ENCODE measurements around the gene FSIP1. TPM values are rescaled to one million over a fixed set of nuclear protein-coding genes. Genes with fewer than 3 reads are reported as not detected.

The FSIP1 gene
- total RNA-seq, 1 donor from 2014 or later = 1.6 TPM

GRCh38 chr15:39778021-39778420 is 4.6 kb downstream of the FSIP1 start:
- no peak for DNase-seq (ENCODE audit: low spot score, unreplicated experiment)
- Mint-ChIP-seq H3K4me1 (ENCODE audit: low read depth) (peaks cover 13% of the 10 kb centered on the region), H3K9me3 (ENCODE audit: low read depth) (peaks cover 9% of the 10 kb centered on the region), H3K27ac (no peak overlapping the region), H3K4me3 (ENCODE audit: low read depth) (no peak overlapping the region), H3K36me3 (ENCODE audit: insufficient read depth) (peaks cover 1% of the 10 kb centered on the region), H3K27me3 (no peaks in the 10 kb centered on the region)
- no peak for TF ChIP-seq CTCF (IDR thresholded peaks at IDR 0.05; ENCODE audit: unreplicated experiment)

- peaks cover 9% of the 10 kb centered on the region for H3K9me3 Mint-ChIP-seq (ENCODE audit: low read depth)
- H3K4me3 Mint-ChIP-seq (ENCODE audit: low read depth) = no peak overlapping the region
- H3K27me3 Mint-ChIP-seq = no peaks in the 10 kb centered on the region
- no peak overlapping the region for H3K27ac Mint-ChIP-seq
- no peak for DNase-seq (ENCODE audit: low spot score, unreplicated experiment)
- no peak for TF ChIP-seq CTCF (IDR thresholded peaks at IDR 0.05; ENCODE audit: unreplicated experiment)
- peaks cover 1% of the 10 kb centered on the region for H3K36me3 Mint-ChIP-seq (ENCODE audit: insufficient read depth)
- H3K4me1 Mint-ChIP-seq (ENCODE audit: low read depth) = peaks cover 13% of the 10 kb centered on the region
Measured at GRCh38 chr15:39777496-39777895, 5.1 kb downstream of the FSIP1 start.

DNA sequence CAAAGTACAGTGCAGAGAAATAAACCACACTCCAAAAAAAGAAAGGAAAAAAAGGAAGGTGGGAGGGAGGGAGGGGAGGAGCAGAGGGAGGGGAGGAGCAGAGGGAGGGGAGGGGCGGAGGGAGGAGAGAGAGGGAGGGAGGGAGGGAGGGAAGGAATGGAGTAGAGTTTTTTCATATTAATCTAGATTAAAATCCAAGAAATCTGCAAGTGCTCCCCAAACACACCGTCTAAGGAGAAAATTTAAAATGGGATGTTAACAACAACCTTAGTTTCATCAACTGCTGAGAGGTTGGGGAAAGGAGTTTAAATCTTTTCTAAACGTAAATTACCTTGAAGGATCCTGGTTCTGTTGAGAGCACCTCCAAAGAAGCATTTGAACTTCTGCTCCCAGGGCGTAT is 6.6 kb downstream of the FSIP1 start:
- H3K9me3 Mint-ChIP-seq (ENCODE audit: low read depth) = peaks cover 3% of the 10 kb centered on the region
- TF ChIP-seq CTCF (IDR thresholded peaks at IDR 0.05; ENCODE audit: unreplicated experiment) = no peak
- no peak for DNase-seq (ENCODE audit: low spot score, unreplicated experiment)

DNA sequence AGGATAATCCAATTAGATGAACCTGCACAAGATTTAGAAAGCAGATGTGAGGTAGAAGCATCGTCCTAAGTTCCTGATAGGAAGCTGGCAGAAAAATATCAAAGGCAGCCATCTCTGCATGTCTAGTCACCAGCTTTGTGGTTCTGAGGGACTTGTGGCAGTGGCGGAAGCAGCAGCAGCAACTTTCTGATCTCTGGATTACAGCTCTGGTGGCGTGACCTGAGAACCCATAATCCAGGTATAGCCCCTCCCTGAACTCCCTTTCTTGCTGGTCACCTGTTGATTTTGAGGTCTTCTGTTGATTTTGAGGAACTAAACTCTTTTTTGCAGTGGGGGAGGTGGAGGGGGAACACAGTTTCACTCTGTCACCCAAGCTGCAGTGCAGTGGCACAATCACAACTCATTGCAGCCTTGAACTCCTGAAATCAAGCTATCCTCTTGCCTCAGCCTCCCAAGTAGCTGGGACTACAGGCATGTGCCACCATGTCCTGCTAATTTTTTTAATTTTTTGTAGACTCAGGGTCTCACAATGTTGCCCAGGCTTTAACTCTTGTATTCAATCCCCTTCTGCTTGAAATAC is 7.9 kb downstream of the FSIP1 start:
- no peaks in the 10 kb centered on the region for H3K27me3 Mint-ChIP-seq

More for the DNA sequence above, 6.6 kb downstream of the FSIP1 start:
- Mint-ChIP-seq H3K27ac (no peak overlapping the region), H3K4me3 (ENCODE audit: low read depth) (no peak overlapping the region), H3K4me1 (ENCODE audit: low read depth) (peaks cover 13% of the 10 kb centered on the region), H3K36me3 (ENCODE audit: insufficient read depth) (peaks cover 1% of the 10 kb centered on the region), H3K27me3 (no peaks in the 10 kb centered on the region)

More for the DNA sequence above, 7.9 kb downstream of the FSIP1 start:
- H3K36me3 Mint-ChIP-seq (ENCODE audit: insufficient read depth) = peaks cover 1% of the 10 kb centered on the region
- H3K4me1 Mint-ChIP-seq (ENCODE audit: low read depth) = peaks cover 13% of the 10 kb centered on the region
- TF ChIP-seq CTCF (IDR thresholded peaks at IDR 0.05; ENCODE audit: unreplicated experiment) = no peak
- H3K27ac Mint-ChIP-seq = no peak overlapping the region
- DNase-seq (ENCODE audit: low spot score, unreplicated experiment) = no peak
- H3K4me3 Mint-ChIP-seq (ENCODE audit: low read depth) = no peak overlapping the region
- H3K9me3 Mint-ChIP-seq (ENCODE audit: low read depth) = no peaks in the 10 kb centered on the region
